ENCODE measurements around the gene SEL1L.

The SEL1L gene

GRCh38 chr14:81536241-81536771 is 2.7 kb upstream of the SEL1L start:
- Histone ChIP-seq H3K27ac (ENCODE audit: low read depth, low read length, poor library complexity, severe bottlenecking) (no peak overlapping the region), H2AFZ (ENCODE audit: low read length) (no peak overlapping the region), H3K9me3 (ENCODE audit: low read length) (no peaks in the 10 kb centered on the region), H3K4me3 (ENCODE audit: low read depth, low read length, poor library complexity, severe bottlenecking) (no peak overlapping the region), H3K9me2 (ENCODE audit: low read depth, low read length) (no peaks in the 10 kb centered on the region), H3K36me3 (ENCODE audit: insufficient read depth, low read length) (no peaks in the 10 kb centered on the region), H3F3A (ENCODE audit: insufficient read depth, low read length) (no peaks in the 10 kb centered on the region), H3K9ac (ENCODE audit: low read length) (no peak overlapping the region), H3K4me1 (ENCODE audit: insufficient read depth, low read length, severe bottlenecking) (peaks cover 21% of the 10 kb centered on the region), H4K20me1 (ENCODE audit: insufficient read depth, low read length) (no peaks in the 10 kb centered on the region), H3K4me2 (ENCODE audit: low read length) (no peak overlapping the region), H3K27me3 (ENCODE audit: insufficient read depth, low read length) (no peaks in the 10 kb centered on the region), H3K79me2 (ENCODE audit: insufficient read depth, low read length) (peaks cover 15% of the 10 kb centered on the region)
- no peak for TF ChIP-seq CTCF (IDR thresholded peaks at IDR 0.05; ENCODE audit: low read length)
- no peak for TF ChIP-seq EZH2 (IDR thresholded peaks at IDR 0.05; ENCODE audit: borderline replicate concordance, low read length)

- Histone ChIP-seq H3K4me3 (ENCODE audit: low read depth, low read length, poor library complexity, severe bottlenecking) (no peak overlapping the region), H3K4me1 (ENCODE audit: insufficient read depth, low read length, severe bottlenecking) (peaks cover 21% of the 10 kb centered on the region), H3K27ac (ENCODE audit: low read depth, low read length, poor library complexity, severe bottlenecking) (no peak overlapping the region), H3K9me3 (ENCODE audit: low read length) (no peaks in the 10 kb centered on the region), H4K20me1 (ENCODE audit: insufficient read depth, low read length) (no peaks in the 10 kb centered on the region), H3K36me3 (ENCODE audit: insufficient read depth, low read length) (no peaks in the 10 kb centered on the region), H3F3A (ENCODE audit: insufficient read depth, low read length) (no peaks in the 10 kb centered on the region), H3K4me2 (ENCODE audit: low read length) (no peak overlapping the region), H3K9ac (ENCODE audit: low read length) (no peak overlapping the region), H2AFZ (ENCODE audit: low read length) (peak overlapping the region; percentile 59; the same call in 1 of the 2 replicates), H3K9me2 (ENCODE audit: low read depth, low read length) (no peaks in the 10 kb centered on the region), H3K79me2 (ENCODE audit: insufficient read depth, low read length) (peaks cover 15% of the 10 kb centered on the region), H3K27me3 (ENCODE audit: insufficient read depth, low read length) (no peaks in the 10 kb centered on the region)
- TF ChIP-seq EZH2 (IDR thresholded peaks at IDR 0.05; ENCODE audit: borderline replicate concordance, low read length): no peak
- no peak for TF ChIP-seq CTCF (IDR thresholded peaks at IDR 0.05; ENCODE audit: low read length)
Measured at GRCh38 chr14:81535396-81536164, 1.9 kb upstream of the SEL1L start.

GRCh38 chr14:81534510-81535074 is 939 bp upstream of the SEL1L start:
- H3K9ac ChIP-seq (ENCODE audit: low read length): no peak overlapping the region
- H3K9me2 ChIP-seq (ENCODE audit: low read depth, low read length): no peaks in the 10 kb centered on the region
- peak overlapping the region; percentile 33 for H3K4me3 ChIP-seq (ENCODE audit: low read depth, low read length, poor library complexity, severe bottlenecking)
- peaks cover 21% of the 10 kb centered on the region for H3K4me1 ChIP-seq (ENCODE audit: insufficient read depth, low read length, severe bottlenecking)
- peak overlapping the region; percentile 40 for H3K4me2 ChIP-seq (ENCODE audit: low read length)
- H3K79me2 ChIP-seq (ENCODE audit: insufficient read depth, low read length): peaks cover 23% of the 10 kb centered on the region
- H3K36me3 ChIP-seq (ENCODE audit: insufficient read depth, low read length): no peaks in the 10 kb centered on the region
- H4K20me1 ChIP-seq (ENCODE audit: insufficient read depth, low read length): no peaks in the 10 kb centered on the region
- H3K9me3 ChIP-seq (ENCODE audit: low read length): no peaks in the 10 kb centered on the region
- no peak for TF ChIP-seq CTCF (IDR thresholded peaks at IDR 0.05; ENCODE audit: low read length)
- no peak for TF ChIP-seq EZH2 (IDR thresholded peaks at IDR 0.05; ENCODE audit: borderline replicate concordance, low read length)
- H3K27me3 ChIP-seq (ENCODE audit: insufficient read depth, low read length): no peaks in the 10 kb centered on the region
- H2AFZ ChIP-seq (ENCODE audit: low read length): peak overlapping the region; percentile 50
- H3F3A ChIP-seq (ENCODE audit: insufficient read depth, low read length): no peaks in the 10 kb centered on the region
- no peak overlapping the region for H3K27ac ChIP-seq (ENCODE audit: low read depth, low read length, poor library complexity, severe bottlenecking)

Data from OCI-LY1 (cell line).